Esophagus mucosa (tissue), 1 donor: ENCODE data around the gene HRH3. TPM values are rescaled to one million over a fixed set of nuclear protein-coding genes. Genes with fewer than 3 reads are reported as not detected.
A peak's percentile ranks its signal among the peaks of the same experiment; 100 is the strongest.

Source experiments
- ATAC-seq: fragments of 200-7000 bp; cut with Tn5 transposase; one replicate; pipeline ENCODE4 v1.9.1; 2020
- total RNA-seq: library from RNA; stranded (reverse); gene quantifications from one replicate; pipeline ENCODE4 v1.2.4, GENCODE V29; 2023
- donor health status: DM: yes; HTN: yes; CAD: no.

HRH3 gene
- total RNA-seq, 1 donor from 2014 or later, result not detected

- no peak for ATAC-seq
Observed at GRCh38 chr20:62229667-62230066, 9.6 kb upstream of the HRH3 start.

DNA sequence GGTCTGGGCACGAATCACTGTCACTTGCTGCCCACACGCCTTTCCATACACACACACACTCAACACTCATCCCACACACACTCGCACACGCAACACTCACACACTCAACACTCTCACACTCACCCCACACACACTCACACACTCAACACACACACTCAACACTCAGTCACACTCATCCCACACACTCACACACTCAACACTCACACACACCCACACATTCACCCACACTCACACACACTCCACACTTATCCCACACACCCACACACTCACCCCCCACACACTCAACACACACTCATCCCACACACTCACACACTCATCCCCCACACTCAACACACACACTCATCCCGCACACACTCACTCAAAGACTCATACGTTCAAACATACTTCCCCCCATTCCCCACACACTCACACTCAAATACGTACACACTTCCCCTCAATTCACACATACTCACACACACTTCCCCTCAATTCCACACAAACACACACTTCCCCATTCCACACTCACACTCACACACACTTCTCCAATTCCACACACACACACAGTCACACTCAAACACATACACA, 9.0 kb upstream of the HRH3 start:
- no peak for ATAC-seq

- peak; percentile 48 for ATAC-seq
Observed at GRCh38 chr20:62227977-62228958, 8.2 kb upstream of the HRH3 start.

- ATAC-seq, result no peak
Observed at GRCh38 chr20:62227591-62227976, 7.5 kb upstream of the HRH3 start.

- no peak for ATAC-seq
Observed at GRCh38 chr20:62226707-62227590, 6.9 kb upstream of the HRH3 start.

GRCh38 chr20:62225820-62226635, 6.0 kb upstream of the HRH3 start:
- no peak for ATAC-seq

- no peak for ATAC-seq
Observed at GRCh38 chr20:62225026-62225425, 4.9 kb upstream of the HRH3 start.

- ATAC-seq, result no peak
Observed at GRCh38 chr20:62224113-62224855, 4.2 kb upstream of the HRH3 start.

GRCh38 chr20:62223571-62223970, 3.5 kb upstream of the HRH3 start:
- no peak for ATAC-seq

GRCh38 chr20:62222972-62223371, 2.9 kb upstream of the HRH3 start:
- no peak for ATAC-seq

- no peak for ATAC-seq
Observed at GRCh38 chr20:62222266-62222850, 2.3 kb upstream of the HRH3 start.

- ATAC-seq, result no peak
Observed at GRCh38 chr20:62220666-62221568, 839 bp upstream of the HRH3 start.

GRCh38 chr20:62219101-62219991, 732 bp downstream of the HRH3 start:
- ATAC-seq, result no peak

DNA sequence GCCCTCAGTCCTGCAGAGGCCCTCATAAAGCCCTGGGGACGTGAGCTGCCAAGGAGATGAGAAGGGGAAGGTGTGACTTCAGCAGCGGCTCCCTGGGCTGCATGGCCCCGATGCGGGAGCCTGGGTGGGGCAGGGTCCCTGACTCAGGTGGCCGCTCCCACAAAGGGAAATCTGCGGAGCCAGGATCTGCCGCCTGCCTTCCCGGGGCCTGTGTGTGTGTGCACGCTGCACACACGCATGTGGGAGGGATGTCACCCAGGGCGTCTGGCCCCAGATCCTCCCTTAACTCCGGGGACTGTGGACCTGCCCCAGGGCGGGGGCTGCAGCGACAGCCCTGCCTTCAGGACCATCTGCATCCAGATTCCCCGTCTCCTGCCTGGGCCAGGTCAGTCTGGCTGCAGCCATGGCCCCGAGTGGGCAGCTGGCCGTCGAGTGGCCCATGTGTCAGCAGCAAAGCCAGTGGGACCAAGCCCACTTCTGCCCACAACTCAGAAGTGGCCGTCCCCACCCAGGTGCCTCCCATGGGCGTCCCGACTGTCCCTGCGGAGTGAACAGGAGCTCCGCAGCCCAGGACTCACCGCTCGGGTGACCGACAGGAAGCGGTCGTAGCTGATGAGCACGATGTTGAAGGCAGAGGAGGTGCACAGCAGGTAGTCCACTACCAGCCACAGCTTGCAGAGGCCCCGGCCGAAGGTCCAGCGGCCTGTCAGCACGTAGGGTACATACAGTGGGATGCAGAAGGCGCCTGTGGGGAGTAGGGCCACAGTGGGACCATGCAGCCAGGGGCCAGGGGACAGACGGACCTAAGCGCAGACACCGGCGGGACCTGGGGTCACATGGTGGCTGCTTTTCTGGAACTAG, 1.9 kb downstream of the HRH3 start:
- ATAC-seq, result no peak

DNA sequence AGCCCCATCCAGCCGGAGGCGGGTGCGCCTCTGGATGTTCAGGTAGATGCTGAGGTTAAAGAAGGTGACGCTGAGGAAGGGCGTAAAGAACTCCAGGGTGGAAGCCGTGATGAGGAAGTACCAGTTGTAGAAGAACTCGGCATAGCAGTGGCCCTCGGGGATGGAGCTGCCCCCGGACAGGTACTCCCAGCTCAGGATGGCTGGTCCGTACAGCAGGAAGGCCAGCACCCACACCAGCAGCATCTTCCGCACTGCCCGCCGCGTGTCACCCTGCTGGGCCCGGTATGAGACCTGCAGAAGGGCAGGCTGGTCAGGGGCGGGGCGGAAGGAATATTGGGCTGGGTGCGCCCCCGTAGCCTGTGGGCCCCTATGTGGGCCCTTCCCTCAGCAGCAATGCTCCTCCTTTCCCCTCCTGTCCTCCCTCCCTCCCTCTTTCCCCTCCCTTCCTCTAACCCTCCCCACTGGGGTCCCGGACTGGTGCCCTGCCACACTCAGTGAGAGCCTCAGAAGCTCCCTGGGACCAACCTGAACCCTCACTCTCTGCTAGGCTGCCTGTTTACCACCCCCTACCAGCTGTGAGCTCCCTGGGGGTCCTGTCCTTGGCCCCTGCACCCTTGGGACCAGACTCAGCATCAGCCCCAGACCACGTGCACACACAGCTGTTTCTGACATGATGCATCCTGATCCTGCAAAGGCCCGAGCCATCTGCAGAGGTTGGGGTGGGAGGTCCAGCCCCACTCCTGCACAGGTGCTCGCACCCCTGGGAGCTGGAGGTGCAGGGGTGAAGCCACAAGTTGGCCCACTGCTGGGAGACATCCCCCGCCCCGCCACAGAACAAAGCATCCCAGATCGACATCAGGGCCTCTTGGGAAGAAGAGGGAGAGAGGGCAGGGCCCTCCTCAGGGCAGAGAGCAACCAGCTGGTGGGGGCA, 3.2 kb downstream of the HRH3 start:
- no peak for ATAC-seq

DNA sequence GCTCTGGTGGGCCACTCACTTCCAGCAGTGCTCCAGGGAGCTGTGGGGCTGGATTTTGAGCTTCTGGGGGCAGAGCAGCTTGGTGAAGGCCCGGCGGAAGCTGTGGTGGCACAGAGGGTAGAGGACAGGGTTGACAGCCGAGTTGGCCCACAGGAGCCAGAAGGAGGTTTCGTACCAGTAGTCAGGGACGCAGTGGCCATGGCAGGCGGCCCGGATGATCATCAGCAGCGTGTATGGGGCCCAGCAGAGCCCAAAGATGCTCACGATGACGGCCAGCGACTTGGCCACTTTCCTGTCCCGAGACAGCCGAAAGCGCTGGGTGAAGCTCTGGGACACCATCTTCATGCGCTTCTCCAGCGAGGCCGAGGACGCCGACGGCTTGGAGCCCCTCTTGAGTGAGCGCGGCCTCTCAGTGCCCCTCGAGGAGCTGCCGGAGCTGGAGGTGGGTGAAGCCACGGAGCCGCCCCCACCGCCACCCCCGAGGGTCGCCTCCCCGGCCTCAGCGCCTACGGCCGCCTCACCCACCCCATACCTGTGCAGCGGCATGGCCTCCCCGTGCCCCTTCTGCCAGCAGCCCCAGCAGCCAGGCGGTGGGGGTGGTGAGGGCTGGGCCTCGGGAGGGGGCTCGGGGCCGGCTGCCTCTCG, 4.0 kb downstream of the HRH3 start:
- ATAC-seq, result no peak
